ENCODE measurements around the gene SPATA13. TPM values are rescaled to one million over a fixed set of nuclear protein-coding genes. Genes with fewer than 3 reads are reported as not detected.

Gene SPATA13
- total and polyA plus RNA-seq, 10 donors: 12.0 to 185 (median 125) TPM

DNA sequence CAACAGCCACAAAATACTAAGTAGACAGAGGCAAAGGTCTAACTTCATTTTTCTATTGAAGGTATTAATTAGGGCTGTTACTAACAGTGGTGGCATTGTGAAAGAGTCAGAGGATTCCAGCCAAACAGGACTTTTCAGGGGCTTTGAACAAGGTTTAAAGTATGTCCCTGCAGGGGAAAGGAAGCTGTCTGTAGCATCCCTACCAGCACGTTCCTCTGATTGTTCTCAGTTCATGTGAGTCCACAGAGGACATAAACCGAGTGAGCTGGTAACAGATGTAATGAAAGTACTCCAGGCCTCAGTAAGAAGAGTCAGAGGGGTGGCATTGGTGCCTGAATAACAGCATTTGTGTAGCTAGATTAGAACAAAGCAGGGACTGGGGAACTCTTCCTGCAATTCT, 15.3 kb upstream of the SPATA13 start:
- Histone ChIP-seq H3K36me3 (no peaks in the 10 kb centered on the region), H3K27me3 (replicated peaks in 1 of 7) (no peaks in the 10 kb centered on the region), H3K9me3 (no peaks in the 10 kb centered on the region), H3K4me1 (no peaks in the 10 kb centered on the region), H3K4me3 (no peak overlapping the region), H3K27ac (no peak overlapping the region)
- WGBS, 5 donors: 69 to 84% (median 82%) methylated on average over 2 of the region's 2 CpGs
- TF ChIP-seq POLR2A (IDR thresholded peaks at IDR 0.05) (no peak), POLR2AphosphoS5 (IDR thresholded peaks at IDR 0.05) (no peak)
- DNase-seq: no peak
- intact Hi-C loops (cut with DNase I; ENCODE audit: low total_unique reads): no loop called here

DNA sequence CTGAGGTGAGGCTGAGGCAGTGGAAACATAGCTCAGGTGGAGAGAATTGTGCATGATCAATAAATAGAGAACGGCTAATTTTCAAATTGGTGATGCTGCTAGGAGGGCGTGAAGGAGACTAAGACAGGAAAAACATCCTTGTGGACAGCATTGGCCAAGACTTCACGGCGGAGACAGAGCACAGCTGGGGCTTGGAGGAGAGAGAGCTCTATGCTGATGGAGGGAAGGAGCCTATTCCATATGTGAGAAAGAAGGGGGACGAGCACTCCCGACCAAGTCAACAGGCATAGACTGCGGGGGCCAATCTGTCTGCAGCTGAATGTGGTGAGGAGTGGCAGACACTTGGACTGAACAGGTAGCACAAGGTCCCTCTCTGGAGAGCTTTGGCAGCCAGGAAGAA, 14.8 kb upstream of the SPATA13 start:
- Histone ChIP-seq H3K27ac (no peak overlapping the region), H3K27me3 (replicated peaks in 1 of 7) (no peaks in the 10 kb centered on the region), H3K4me3 (no peak overlapping the region), H3K36me3 (no peaks in the 10 kb centered on the region), H3K9me3 (no peaks in the 10 kb centered on the region), H3K4me1 (no peaks in the 10 kb centered on the region)
- WGBS, 5 donors: 77 to 92% (median 88%) methylated on average over 7 of the region's 7 CpGs
- intact Hi-C loops (cut with DNase I; ENCODE audit: low total_unique reads): no loop called here
- no peak for DNase-seq
- TF ChIP-seq POLR2AphosphoS5 (IDR thresholded peaks at IDR 0.05) (no peak), POLR2A (IDR thresholded peaks at IDR 0.05) (no peak)
- TF ChIP-seq, protein P1, sequence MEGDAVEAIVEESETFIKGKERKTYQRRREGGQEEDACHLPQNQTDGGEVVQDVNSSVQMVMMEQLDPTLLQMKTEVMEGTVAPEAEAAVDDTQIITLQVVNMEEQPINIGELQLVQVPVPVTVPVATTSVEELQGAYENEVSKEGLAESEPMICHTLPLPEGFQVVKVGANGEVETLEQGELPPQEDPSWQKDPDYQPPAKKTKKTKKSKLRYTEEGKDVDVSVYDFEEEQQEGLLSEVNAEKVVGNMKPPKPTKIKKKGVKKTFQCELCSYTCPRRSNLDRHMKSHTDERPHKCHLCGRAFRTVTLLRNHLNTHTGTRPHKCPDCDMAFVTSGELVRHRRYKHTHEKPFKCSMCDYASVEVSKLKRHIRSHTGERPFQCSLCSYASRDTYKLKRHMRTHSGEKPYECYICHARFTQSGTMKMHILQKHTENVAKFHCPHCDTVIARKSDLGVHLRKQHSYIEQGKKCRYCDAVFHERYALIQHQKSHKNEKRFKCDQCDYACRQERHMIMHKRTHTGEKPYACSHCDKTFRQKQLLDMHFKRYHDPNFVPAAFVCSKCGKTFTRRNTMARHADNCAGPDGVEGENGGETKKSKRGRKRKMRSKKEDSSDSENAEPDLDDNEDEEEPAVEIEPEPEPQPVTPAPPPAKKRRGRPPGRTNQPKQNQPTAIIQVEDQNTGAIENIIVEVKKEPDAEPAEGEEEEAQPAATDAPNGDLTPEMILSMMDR (IDR thresholded peaks at IDR 0.05 in 8 of 11, conservative IDR thresholded peaks at IDR 0.05 in 3 of 11): no peak

DNA sequence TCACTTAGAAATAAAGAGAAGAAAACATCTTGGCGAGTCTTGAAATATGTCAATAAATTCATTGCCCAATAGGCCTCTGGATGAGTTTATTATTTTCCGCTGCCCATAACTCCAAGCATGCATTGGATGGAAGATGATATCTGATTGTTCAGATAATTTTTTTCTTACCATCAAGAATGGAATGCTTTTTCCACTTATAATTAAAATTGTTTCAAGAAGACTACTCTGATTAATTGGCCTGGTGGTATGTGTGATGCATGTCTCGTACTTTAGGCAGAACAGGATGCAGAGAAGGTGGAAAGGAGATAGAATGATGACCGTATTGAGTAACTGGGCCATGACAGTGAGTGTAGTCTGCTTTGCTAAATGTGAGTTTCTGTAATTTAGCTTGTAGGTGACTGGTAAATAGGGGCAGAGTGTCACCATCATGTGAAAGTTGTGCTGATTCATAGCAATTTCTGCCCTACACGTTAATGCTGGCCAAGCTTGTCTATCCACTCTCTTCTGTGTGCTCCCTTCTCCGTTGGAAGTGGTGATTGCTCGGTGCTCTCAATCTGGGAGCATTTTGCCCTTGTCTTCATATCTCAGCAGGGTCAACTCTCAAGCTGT, 13.5 kb upstream of the SPATA13 start:
- 85 to 93% (median 91%) methylated on average over 7 of the region's 7 CpGs for WGBS, 5 donors
- no peak overlapping the region for H3K4me3 ChIP-seq
- no peaks in the 10 kb centered on the region for H3K9me3 ChIP-seq
- no peaks in the 10 kb centered on the region for H3K36me3 ChIP-seq
- H3K27me3 ChIP-seq (replicated peaks in 1 of 7): no peaks in the 10 kb centered on the region
- no peaks in the 10 kb centered on the region for H3K4me1 ChIP-seq
- H3K27ac ChIP-seq: no peak overlapping the region
- intact Hi-C loops (cut with DNase I; ENCODE audit: low total_unique reads): no loop called here
- DNase-seq: no peak
- no peak for TF ChIP-seq POLR2A (IDR thresholded peaks at IDR 0.05)
- no peak for TF ChIP-seq POLR2AphosphoS5 (IDR thresholded peaks at IDR 0.05)
- TF ChIP-seq, protein P1 (IDR thresholded peaks at IDR 0.05 in 8 of 11, conservative IDR thresholded peaks at IDR 0.05 in 3 of 11): no peak

- no peak overlapping the region for H3K27ac ChIP-seq
- no peaks in the 10 kb centered on the region for H3K27me3 ChIP-seq (replicated peaks in 1 of 7)
- H3K4me1 ChIP-seq: no peaks in the 10 kb centered on the region
- intact Hi-C loops (cut with DNase I; ENCODE audit: low total_unique reads): no loop called here
- 74 to 90% (median 77%) methylated on average over 6 of the region's 6 CpGs for WGBS, 5 donors
- no peaks in the 10 kb centered on the region for H3K9me3 ChIP-seq
- TF ChIP-seq POLR2AphosphoS5 (IDR thresholded peaks at IDR 0.05) (no peak), POLR2A (IDR thresholded peaks at IDR 0.05) (no peak)
- TF ChIP-seq, protein P1 (IDR thresholded peaks at IDR 0.05 in 8 of 11, conservative IDR thresholded peaks at IDR 0.05 in 3 of 11): no peak
- H3K4me3 ChIP-seq: no peak overlapping the region
- H3K36me3 ChIP-seq: no peaks in the 10 kb centered on the region
- DNase-seq: no peak
Observed at GRCh38 chr13:24147570-24147963, 13.0 kb upstream of the SPATA13 start.
